B cell (primary cell): Measurements from ENCODE around the gene AP5S1. TPM values are rescaled to one million over a fixed set of nuclear protein-coding genes. Genes with fewer than 3 reads are reported as not detected.
"Not testable (repeated sequence)": the region's sequence is repeated elsewhere in the genome, so short reads cannot be mapped to it uniquely, and the experiment has no call there.

Experiments used
- ATAC-seq: fragments of 200-7000 bp; cut with Tn5 transposase; one replicate; pipeline ENCODE4 v1.10.0; 2021; ENCODE audit warnings: low read depth, mild to moderate bottlenecking, moderate number of reproducible peaks, moderate library complexity
- CTCF ChIA-PET: fragments of 350-600 bp; sonication (Branson Sonifier 250); formaldehyde crosslinking; loops from one replicate; lab custom pipeline; 2021; ENCODE audit warnings: antibody characterized with exemption, inconsistent platforms; lab: Charles Lee
- POLR2A ChIA-PET: fragments of 350-600 bp; sonication (Branson Sonifier 250); formaldehyde crosslinking; loops from one replicate; lab custom pipeline; 2021; ENCODE audit warnings: antibody characterized with exemption; lab: Charles Lee
- DNase-seq: peaks from one replicate; pipeline ENCODE4 v3.0.0; 2013
- H2AFZ ChIP-seq: 2 replicates; pipeline ENCODE4 v1.6.1; 2012; ENCODE audit warnings: mild to moderate bottlenecking, low read depth, low read length; ENCODE audit not compliant: insufficient read depth, poor library complexity, severe bottlenecking
- H3K27ac ChIP-seq, 2 donors: 1 replicate in 1 of 2; 2 replicates in 1 of 2; pipeline ENCODE4 v1.5.1; 2012 to 2013; ENCODE audit warnings: low read length in 2 of 2, mild to moderate bottlenecking in 2 of 2, moderate library complexity in 1 of 2
- H3K27me3 ChIP-seq, 4 experiments: fragments of 200-600 bp in 1 of 4; sonication (generic) in 1 of 4; replicated peaks in 1 of 4; 1 replicate in 2 of 4; 2 replicates in 2 of 4; pipeline versions ENCODE4 v1.6.1 to v1.7.0; 2013 to 2016; ENCODE audit warnings: low read length in 3 of 4, mild to moderate bottlenecking in 2 of 4, mixed read lengths in 1 of 4, moderate library complexity in 1 of 4; ENCODE audit not compliant: insufficient read depth in 4 of 4, control insufficient read depth in 3 of 4; ENCODE audit errors: control extremely low read depth in 1 of 4
- H3K36me3 ChIP-seq, 2 experiments: replicated peaks in 1 of 2; 1 replicate in 1 of 2; 2 replicates in 1 of 2; pipeline versions ENCODE4 v1.6.1 to v1.7.1; 2013; ENCODE audit warnings: low read length in 1 of 2; ENCODE audit not compliant: insufficient read depth in 2 of 2, control insufficient read depth in 1 of 2; ENCODE audit errors: control extremely low read depth in 1 of 2, extremely low read depth in 1 of 2
- H3K4me1 ChIP-seq, 2 donors: fragments of 200-600 bp in 1 of 2; sonication (generic) in 1 of 2; 1 replicate in 1 of 2; 2 replicates in 1 of 2; pipeline versions ENCODE4 v1.5.1 to v1.6.1; 2013 to 2017; ENCODE audit warnings: low read length in 2 of 2; ENCODE audit not compliant: control insufficient read depth in 2 of 2, insufficient read depth in 2 of 2
- H3K4me2 ChIP-seq: replicated peaks from 2 replicates; pipeline ENCODE3; 2012; ENCODE audit warnings: mild to moderate bottlenecking, low read depth, low read length; ENCODE audit not compliant: poor library complexity, severe bottlenecking
- H3K4me3 ChIP-seq, 5 experiments: fragments of 200-600 bp in 1 of 5; sonication (generic) in 1 of 5; 1 replicate in 3 of 5; 2 replicates in 2 of 5; pipeline versions ENCODE4 v1.5.1 to v1.7.0; 2011 to 2016; ENCODE audit warnings: low read length in 4 of 5, mild to moderate bottlenecking in 4 of 5, low read depth in 2 of 5, control low read depth in 1 of 5, moderate library complexity in 1 of 5; ENCODE audit not compliant: insufficient read depth in 1 of 5; ENCODE audit errors: control extremely low read depth in 1 of 5, extremely low read depth in 1 of 5
- H3K79me2 ChIP-seq: fragments of 200-600 bp; sonication (generic); one replicate; pipeline ENCODE4 v1.6.0; 2016; ENCODE audit warnings: low read length; ENCODE audit not compliant: control insufficient read depth, insufficient read depth
- H3K9ac ChIP-seq: fragments of 200-600 bp; sonication (generic); 2 replicates; pipeline ENCODE4 v1.6.1; 2017; ENCODE audit warnings: mild to moderate bottlenecking, low read length, moderate library complexity
- H3K9me3 ChIP-seq, 3 donors: one replicate each; pipeline versions ENCODE4 v1.6.1 to v1.7.1; 2013; ENCODE audit warnings: low read length in 2 of 3; ENCODE audit not compliant: control insufficient read depth in 2 of 3, insufficient read depth in 1 of 3; ENCODE audit errors: control extremely low read depth in 1 of 3
- H4K20me1 ChIP-seq: 2 replicates; pipeline ENCODE4 v1.6.0; 2012; ENCODE audit warnings: mild to moderate bottlenecking, low read length; ENCODE audit not compliant: insufficient read depth, control insufficient read depth, poor library complexity, severe bottlenecking
- H3K27ac Mint-ChIP-seq: one replicate; pipeline ENCODE4 v1.8.0; 2021; ENCODE audit warnings: mixed read lengths
- H3K27me3 Mint-ChIP-seq: one replicate; pipeline ENCODE4 v1.8.0; 2021; ENCODE audit warnings: mixed read lengths
- H3K4me1 Mint-ChIP-seq: one replicate; pipeline ENCODE4 v1.8.0; 2021; ENCODE audit warnings: mixed read lengths
- H3K4me3 Mint-ChIP-seq: one replicate; pipeline ENCODE4 v1.8.0; 2021; ENCODE audit warnings: mixed read lengths
- H3K9me3 Mint-ChIP-seq: one replicate; pipeline ENCODE4 v1.8.0; 2022; ENCODE audit warnings: mixed read lengths; ENCODE audit not compliant: insufficient read depth
- EZH2 ChIP-seq: IDR thresholded peaks from 2 replicates; pipeline ENCODE4 v1.6.1; 2012; ENCODE audit warnings: borderline replicate concordance, low read depth, mild to moderate bottlenecking, moderate library complexity, low read length; ENCODE audit not compliant: insufficient read depth, poor library complexity, severe bottlenecking
- WGBS: methylation state at CpG from one replicate; pipeline ENCODE4 v1.1.5; 2013; ENCODE audit warnings: missing lambda C conversion rate; ENCODE audit not compliant: insufficient coverage; 5-methylcytosine and 5-hydroxymethylcytosine counted together
- intact Hi-C: fragments of 100-400 bp; cut with micrococcal nuclease; formaldehyde crosslinking; loops from one replicate; pipeline ENCODE4 v1.10.0; 2022
- polyA plus RNA-seq: library from polyadenylated mRNA; depleted of rRNA; stranded (reverse); fragments of >200 nt; gene quantifications from 2 replicates; pipeline ENCODE4 v1.2.3, GENCODE V29; 2012
- total RNA-seq, 2 donors: library from RNA; stranded (reverse); fragments of 120-200 nt in 1 of 2; gene quantifications; 1 replicate in 1 of 2; 2 replicates in 1 of 2; pipeline versions ENCODE4 v1.2.3 to v1.2.4, GENCODE V29; 2013 to 2022
- TF ChIP-seq, protein P1 (sequence below): fragments of 200-600 bp; IDR thresholded peaks from one replicate; pipeline ENCODE4 v1.8.0; 2022; ENCODE audit warnings: antibody characterized with exemption, mild to moderate bottlenecking

The AP5S1 gene
- total and polyA plus RNA-seq, 2 donors (not counting 1 experiment from before 2014, with no cell fraction given): 9.2 to 12.6 TPM

DNA sequence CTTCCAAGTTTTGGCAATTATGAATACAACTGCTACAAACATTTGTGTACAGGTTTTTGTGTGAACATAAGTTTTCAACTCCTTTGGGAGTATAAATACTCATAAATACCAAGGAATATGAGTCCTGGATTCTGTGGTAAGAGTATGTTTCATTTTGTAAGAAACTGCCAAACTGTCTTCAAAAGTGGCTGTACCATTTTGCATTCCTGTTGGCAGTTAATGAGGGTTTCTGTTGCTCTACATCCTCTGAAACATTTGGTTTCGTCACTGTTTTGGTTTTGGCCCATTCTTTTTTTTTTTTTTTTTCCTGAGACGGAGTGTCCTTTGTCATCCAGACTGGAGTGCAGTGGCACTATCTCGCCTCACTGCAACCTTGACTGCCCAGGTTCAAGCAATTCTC is 8.5 kb downstream of the AP5S1 start:
- no peak overlapping the region for H3K4me3 ChIP-seq
- H3K27me3 Mint-ChIP-seq: no peaks in the 10 kb centered on the region
- peaks cover 0 to 11% of the 10 kb centered on the region in 2 donors for H3K4me1 ChIP-seq
- ATAC-seq (no peak), DNase-seq (no peak)
- no peak overlapping the region for H2AFZ ChIP-seq
- H3K27ac Mint-ChIP-seq: no peak overlapping the region
- peaks cover 3 to 11% of the 10 kb centered on the region in 2 experiments for H3K36me3 ChIP-seq
- no peak overlapping the region for H3K9ac ChIP-seq
- POLR2A ChIA-PET: interaction anchor here (0.7 kb wide), 1 partner anchor 33 kb away, joined by 3 read pairs; no protein-coding TSS in a partner anchor
- no peaks in the 10 kb centered on the region for H3K9me3 Mint-ChIP-seq
- intact Hi-C loops: no loop called here
- no peaks in the 10 kb centered on the region for H3K9me3 ChIP-seq
- H3K27ac ChIP-seq: no peak overlapping the region
- peaks cover 9% of the 10 kb centered on the region for H3K4me1 Mint-ChIP-seq
- H3K4me2 ChIP-seq: no peak overlapping the region
- CTCF ChIA-PET: interaction anchor here (1.2 to 1.5 kb wide), 2 partner anchors 10 to 24 kb away, joined by 4 read pairs; no protein-coding TSS in a partner anchor
- H3K79me2 ChIP-seq: peaks cover 4% of the 10 kb centered on the region
- WGBS: 96% methylated on average over 3 of the region's 3 CpGs
- no peaks in the 10 kb centered on the region for H4K20me1 ChIP-seq
- H3K4me3 Mint-ChIP-seq: no peak overlapping the region
- no peak for TF ChIP-seq EZH2
- TF ChIP-seq, protein P1, sequence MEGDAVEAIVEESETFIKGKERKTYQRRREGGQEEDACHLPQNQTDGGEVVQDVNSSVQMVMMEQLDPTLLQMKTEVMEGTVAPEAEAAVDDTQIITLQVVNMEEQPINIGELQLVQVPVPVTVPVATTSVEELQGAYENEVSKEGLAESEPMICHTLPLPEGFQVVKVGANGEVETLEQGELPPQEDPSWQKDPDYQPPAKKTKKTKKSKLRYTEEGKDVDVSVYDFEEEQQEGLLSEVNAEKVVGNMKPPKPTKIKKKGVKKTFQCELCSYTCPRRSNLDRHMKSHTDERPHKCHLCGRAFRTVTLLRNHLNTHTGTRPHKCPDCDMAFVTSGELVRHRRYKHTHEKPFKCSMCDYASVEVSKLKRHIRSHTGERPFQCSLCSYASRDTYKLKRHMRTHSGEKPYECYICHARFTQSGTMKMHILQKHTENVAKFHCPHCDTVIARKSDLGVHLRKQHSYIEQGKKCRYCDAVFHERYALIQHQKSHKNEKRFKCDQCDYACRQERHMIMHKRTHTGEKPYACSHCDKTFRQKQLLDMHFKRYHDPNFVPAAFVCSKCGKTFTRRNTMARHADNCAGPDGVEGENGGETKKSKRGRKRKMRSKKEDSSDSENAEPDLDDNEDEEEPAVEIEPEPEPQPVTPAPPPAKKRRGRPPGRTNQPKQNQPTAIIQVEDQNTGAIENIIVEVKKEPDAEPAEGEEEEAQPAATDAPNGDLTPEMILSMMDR: no peak
- H3K27me3 ChIP-seq: no peaks in the 10 kb centered on the region

- no CpG with 5 or more reads among the region's 5 CpGs for WGBS
- intact Hi-C loops, H3K27ac ChIP-seq, H3K4me3 ChIP-seq, H3K9me3 Mint-ChIP-seq, H3K27ac Mint-ChIP-seq, H3K9ac ChIP-seq, POLR2A ChIA-PET, H3K27me3 ChIP-seq, H3K4me1 Mint-ChIP-seq, H3K79me2 ChIP-seq, DNase-seq, H3K4me3 Mint-ChIP-seq, ATAC-seq, H3K36me3 ChIP-seq, H3K27me3 Mint-ChIP-seq, H3K4me2 ChIP-seq, H4K20me1 ChIP-seq, H2AFZ ChIP-seq, H3K9me3 ChIP-seq: not testable (repeated sequence)
- peaks cover 0 to 11% of the 10 kb centered on the region in 2 donors for H3K4me1 ChIP-seq
- CTCF ChIA-PET: interaction anchor here (0.6 to 1.5 kb wide), 6 partner anchors 9 to 1927 kb away, joined by 3 to 5 read pairs (median 4); partner anchors contain the start of genes AP5S1 and SPEF1
Observed at GRCh38 chr20:3829891-3830290, 9.5 kb downstream of the AP5S1 start.
